H1 (cell line): Measurements from ENCODE around the gene METTL9. TPM values are rescaled to one million over a fixed set of nuclear protein-coding genes. Genes with fewer than 3 reads are reported as not detected.

Experiments
- CTCF ChIA-PET: fragments of 300-600 bp; sonication (Branson Sonifier 250); formaldehyde crosslinking; loops from one replicate; lab custom pipeline; 2021; ENCODE audit not compliant: partially characterized antibody; lab: Charles Lee
- POLR2A ChIA-PET: fragments of 300-600 bp; sonication (Branson Sonifier 250); formaldehyde crosslinking; loops from one replicate; lab custom pipeline; 2021; ENCODE audit warnings: inconsistent platforms; ENCODE audit not compliant: partially characterized antibody; lab: Charles Lee
- DNase-seq, 2 experiments: peaks; one replicate each; pipeline versions ENCODE4 v3.0.0 to v3.0.0-alpha.2; 2010 to 2022; ENCODE audit warnings: low spot score in 2 of 2, low read depth in 1 of 2, mixed read lengths in 1 of 2
- FAIRE-seq: peaks from 2 replicates; lab custom pipeline; 2011; peaks lifted over from hg19 to GRCh38; lab: Jason Lieb, UNC
- H2AFZ ChIP-seq: 2 replicates; pipeline ENCODE4 v1.8.1; 2012; ENCODE audit warnings: low read length, inconsistent platforms
- H2AK5ac ChIP-seq: 2 replicates; pipeline ENCODE4 v1.6.1; 2013; ENCODE audit warnings: low read depth, low read length
- H2BK120ac ChIP-seq: replicated peaks from 2 replicates; pipeline ENCODE3; 2013; ENCODE audit warnings: low read depth, low read length, inconsistent platforms
- H2BK12ac ChIP-seq: 2 replicates; pipeline ENCODE4 v1.6.1; 2013; ENCODE audit warnings: low read depth, low read length
- H2BK15ac ChIP-seq: 2 replicates; pipeline ENCODE4 v1.6.1; 2013; ENCODE audit warnings: low read length
- H2BK20ac ChIP-seq: 2 replicates; pipeline ENCODE4 v1.6.1; 2013; ENCODE audit warnings: low read length
- H2BK5ac ChIP-seq: 2 replicates; pipeline ENCODE4 v1.6.1; 2013; ENCODE audit warnings: low read depth, low read length
- H3K14ac ChIP-seq: 2 replicates; pipeline ENCODE4 v1.6.1; 2013; ENCODE audit warnings: inconsistent platforms; ENCODE audit not compliant: insufficient read length
- H3K18ac ChIP-seq: 2 replicates; pipeline ENCODE4 v1.6.1; 2013; ENCODE audit warnings: low read length; ENCODE audit errors: extremely low read depth
- H3K23ac ChIP-seq: 2 replicates; pipeline ENCODE4 v1.6.1; 2013; ENCODE audit warnings: inconsistent platforms; ENCODE audit not compliant: insufficient read length
- H3K23me2 ChIP-seq: 2 replicates; pipeline ENCODE4 v1.6.1; 2013; ENCODE audit warnings: low read depth, low read length
- H3K27ac ChIP-seq: 2 replicates; pipeline ENCODE4 v1.6.1; 2011; ENCODE audit warnings: low read depth, low read length, inconsistent platforms
- H3K27me3 ChIP-seq, 4 experiments: replicated peaks in 1 of 4; 1 replicate in 1 of 4; 2 replicates in 3 of 4; pipeline versions ENCODE4 v1.6.1 to v1.8.1; 2011 to 2013; ENCODE audit warnings: low read length in 3 of 4, mild to moderate bottlenecking in 3 of 4, inconsistent platforms in 2 of 4, mixed read lengths in 2 of 4, moderate library complexity in 1 of 4; ENCODE audit not compliant: control insufficient read depth in 3 of 4, insufficient read depth in 3 of 4; ENCODE audit errors: extremely low read depth in 1 of 4
- H3K36me3 ChIP-seq, 4 experiments: 2 replicates each; pipeline versions ENCODE4 v1.6.1 to v1.8.1; 2011 to 2013; ENCODE audit warnings: mild to moderate bottlenecking in 4 of 4, low read length in 3 of 4, moderate library complexity in 2 of 4, control low read depth in 1 of 4, inconsistent platforms in 1 of 4; ENCODE audit not compliant: insufficient read depth in 4 of 4, control insufficient read depth in 2 of 4
- H3K4ac ChIP-seq: replicated peaks from 2 replicates; pipeline ENCODE3; 2013; ENCODE audit warnings: low read length, low read depth, mixed read lengths, inconsistent platforms; ENCODE audit not compliant: insufficient read length
- H3K4me1 ChIP-seq, 4 experiments: replicated peaks in 1 of 4; 1 replicate in 1 of 4; 2 replicates in 3 of 4; pipeline versions ENCODE4 v1.6.1 to v1.8.1; 2011 to 2013; ENCODE audit warnings: low read length in 3 of 4, inconsistent platforms in 2 of 4, mixed read lengths in 1 of 4; ENCODE audit not compliant: insufficient read depth in 4 of 4, control insufficient read depth in 3 of 4
- H3K4me2 ChIP-seq, 2 experiments: 2 replicates each; pipeline versions ENCODE4 v1.6.1 to v1.8.1; 2011 to 2013; ENCODE audit warnings: low read depth in 2 of 2, low read length in 2 of 2, control low read depth in 1 of 2, inconsistent platforms in 1 of 2, mild to moderate bottlenecking in 1 of 2; ENCODE audit not compliant: insufficient read depth in 1 of 2
- H3K4me3 ChIP-seq, 4 experiments: fragments of 200-600, 300-600 bp in 1 of 4; sonication (generic), shearing (Covaris generic), sonication (Bioruptor Twin) in 1 of 4; 2 replicates each; pipeline versions ENCODE4 v1.5.1 to v1.8.1; 2011 to 2016; ENCODE audit warnings: low read length in 4 of 4, low read depth in 3 of 4, control low read depth in 2 of 4, inconsistent platforms in 2 of 4, mild to moderate bottlenecking in 2 of 4, mixed read lengths in 1 of 4, moderate library complexity in 1 of 4; ENCODE audit not compliant: insufficient read depth in 2 of 4; ENCODE audit errors: extremely low read depth in 1 of 4
- H3K56ac ChIP-seq: replicated peaks from 2 replicates; pipeline ENCODE3; 2013; ENCODE audit warnings: low read depth, mild to moderate bottlenecking, mixed read lengths, low read length, inconsistent platforms; ENCODE audit not compliant: insufficient read length
- H3K79me1 ChIP-seq: 2 replicates; pipeline ENCODE4 v1.6.1; 2013; ENCODE audit warnings: low read depth, low read length, control low read depth
- H3K79me2 ChIP-seq, 2 experiments: 2 replicates each; pipeline versions ENCODE4 v1.6.1 to v1.8.1; 2012 to 2013; ENCODE audit warnings: low read length in 2 of 2, mild to moderate bottlenecking in 2 of 2, inconsistent platforms in 1 of 2; ENCODE audit not compliant: insufficient read depth in 2 of 2, control insufficient read depth in 1 of 2
- H3K9ac ChIP-seq, 4 experiments: replicated peaks in 1 of 4; 1 replicate in 1 of 4; 2 replicates in 3 of 4; pipeline versions ENCODE4 v1.6.1 to v1.8.1; 2011 to 2013; ENCODE audit warnings: low read depth in 3 of 4, low read length in 3 of 4, control low read depth in 2 of 4, mild to moderate bottlenecking in 2 of 4, moderate library complexity in 2 of 4, inconsistent platforms in 1 of 4; ENCODE audit errors: extremely low read depth in 1 of 4
- H3K9me3 ChIP-seq, 2 experiments: 2 replicates each; pipeline versions ENCODE4 v1.6.1 to v1.8.1; 2012 to 2013; ENCODE audit warnings: mild to moderate bottlenecking in 2 of 2, moderate library complexity in 2 of 2, control low read depth in 1 of 2, inconsistent platforms in 1 of 2, low read depth in 1 of 2, low read length in 1 of 2, mixed read lengths in 1 of 2; ENCODE audit not compliant: insufficient read depth in 2 of 2
- H4K20me1 ChIP-seq, 2 experiments: replicated peaks in 1 of 2; 2 replicates each; pipeline versions ENCODE3 to v1.8.1; 2011 to 2013; ENCODE audit warnings: inconsistent platforms in 2 of 2, low read length in 2 of 2, mild to moderate bottlenecking in 1 of 2; ENCODE audit not compliant: insufficient read depth in 2 of 2, control insufficient read depth in 1 of 2
- H4K5ac ChIP-seq: 2 replicates; pipeline ENCODE4 v1.6.1; 2013; ENCODE audit warnings: low read length, low read depth, mixed read lengths, inconsistent platforms; ENCODE audit not compliant: insufficient read length
- H4K8ac ChIP-seq: 2 replicates; pipeline ENCODE4 v1.8.0; 2013; ENCODE audit warnings: mild to moderate bottlenecking, moderate library complexity, low read length, inconsistent platforms; ENCODE audit not compliant: insufficient read depth; ENCODE audit errors: extremely low read depth
- H4K91ac ChIP-seq: replicated peaks from 2 replicates; pipeline ENCODE3; 2013; ENCODE audit warnings: low read length, mixed read lengths, inconsistent platforms; ENCODE audit not compliant: insufficient read length
- ASH2L ChIP-seq: fragments of 200-600, 300-600 bp; sonication (generic); IDR thresholded peaks from one replicate; pipeline ENCODE4 v1.7.1; 2017; ENCODE audit warnings: low read length
- ATF3 ChIP-seq: IDR thresholded peaks from 2 replicates; pipeline ENCODE4 v1.6.1; 2011; ENCODE audit warnings: low read depth, mild to moderate bottlenecking, low read length; ENCODE audit not compliant: insufficient read depth
- CREB1 ChIP-seq: IDR thresholded peaks from 2 replicates; pipeline ENCODE4 v1.6.1; 2012; ENCODE audit warnings: inconsistent platforms
- HDAC2 ChIP-seq, 2 experiments: fragments of 300-600 bp in 1 of 2; sonication (generic) in 1 of 2; IDR thresholded peaks; 2 replicates each; pipeline ENCODE4 v1.6.1; 2011 to 2012; ENCODE audit warnings: low read depth in 2 of 2, low read length in 2 of 2, mild to moderate bottlenecking in 2 of 2, moderate library complexity in 2 of 2, borderline replicate concordance in 1 of 2, inconsistent platforms in 1 of 2
- KDM1A ChIP-seq: fragments of 200-600, 300-600 bp; sonication (generic); IDR thresholded peaks from 2 replicates; pipeline ENCODE4 v1.7.1; 2016; ENCODE audit warnings: mild to moderate bottlenecking, low read length, borderline replicate concordance
- MAFK ChIP-seq: IDR thresholded peaks from 2 replicates; pipeline ENCODE4 v1.6.1; 2012; ENCODE audit warnings: low read depth, mild to moderate bottlenecking, improper control_type of control experiment, low read length
- MAX ChIP-seq: IDR thresholded peaks from 2 replicates; pipeline ENCODE4 v1.6.1; 2012; ENCODE audit warnings: inconsistent platforms
- PHF8 ChIP-seq: fragments of 200-600 bp; sonication (generic); conservative IDR thresholded peaks from 2 replicates; pipeline ENCODE4 v1.7.1; 2012; ENCODE audit warnings: low read depth, mild to moderate bottlenecking, inconsistent platforms, low read length, moderate library complexity
- RFX5 ChIP-seq: IDR thresholded peaks from 2 replicates; pipeline ENCODE4 v1.6.1; 2011; ENCODE audit warnings: low read depth, low read length, improper control_type of control experiment, borderline replicate concordance
- SP2 ChIP-seq: IDR thresholded peaks from 2 replicates; pipeline ENCODE4 v1.6.1; 2012; ENCODE audit warnings: mild to moderate bottlenecking, low read length, inconsistent platforms
- SUZ12 ChIP-seq: fragments of 200-600 bp; sonication (generic); IDR thresholded peaks from 2 replicates; pipeline ENCODE4 v1.6.1; 2012; ENCODE audit warnings: mild to moderate bottlenecking, inconsistent platforms, low read length, moderate library complexity, mixed read lengths
- TEAD4 ChIP-seq: IDR thresholded peaks from 2 replicates; pipeline ENCODE4 v1.6.1; 2012; ENCODE audit warnings: low read depth, low read length, inconsistent platforms, mixed read lengths
- WGBS, 2 experiments: shearing (Covaris generic) in 1 of 2; methylation state at CpG; one replicate each; pipeline versions ENCODE4 v1.1.6 to v1.1.7; 2013 to 2015; ENCODE audit warnings: low lambda C conversion rate in 2 of 2, mixed read lengths in 2 of 2, inconsistent platforms in 1 of 2, low coverage in 1 of 2, missing lambda C conversion rate in 1 of 2; ENCODE audit not compliant: insufficient replicate concordance in 2 of 2, insufficient coverage in 1 of 2, insufficient read length in 1 of 2; ENCODE audit errors: extremely low coverage in 1 of 2, missing lambda C conversion rate in 1 of 2; 5-methylcytosine and 5-hydroxymethylcytosine counted together
- polyA plus RNA-seq, 7 experiments: library from polyadenylated mRNA; depleted of rRNA in 3 of 7; stranded (reverse) in 5 of 7; unstranded in 2 of 7; fragments of >200 nt in 5 of 7; fragments of 200-250 nt in 2 of 7; gene quantifications; 1 replicate in 5 of 7; 2 replicates in 1 of 7; 4 replicates in 1 of 7; pipeline versions ENCODE4 v1.2.1 to v1.2.3, GENCODE V29; 2011 to 2013; ENCODE audit warnings: missing spikeins in 2 of 7, mixed read lengths in 2 of 7
- total RNA-seq: library from RNA; stranded (reverse); fragmentation: NEBNext Ultra II Directional; extraction: Animal tissue kit (Norgen Biotek cat#: 25700); gene quantifications from 2 replicates; pipeline ENCODE4 v1.2.1, GENCODE V29; 2021

Gene METTL9
- total and polyA plus RNA-seq, 2 of the 8 experiments (the other 6 are each of a cell fraction or from before 2014, with no cell fraction given) = 45.4 to 112 TPM

GRCh38 chr16:21608639-21609328 lies 9.4 kb downstream of the METTL9 start:
- no peak overlapping the region for H2BK5ac ChIP-seq
- no peaks in the 10 kb centered on the region for H3K23me2 ChIP-seq
- no peak for FAIRE-seq
- H3K4ac ChIP-seq = no peak overlapping the region
- H2BK20ac ChIP-seq = no peak overlapping the region; the same call in 1 of the 2 replicates
- H2BK12ac ChIP-seq = no peak overlapping the region
- H3K23ac ChIP-seq = no peak overlapping the region
- no peak overlapping the region for H3K27ac ChIP-seq
- H4K91ac ChIP-seq = no peak overlapping the region
- POLR2A ChIA-PET = interaction anchor here (1.0 to 1.8 kb wide), 2 partner anchors 9 to 10 kb away, joined by 3 to 4 read pairs; partner anchors contain the start of gene METTL9
- H3K36me3 ChIP-seq = no peaks in the 10 kb centered on the region; a peak in 2 of 8 replicates
- no peaks in the 10 kb centered on the region for H3K27me3 ChIP-seq
- H3K9me3 ChIP-seq = no peaks in the 10 kb centered on the region
- WGBS, 2 experiments = 87% methylated on average over 3 of the region's 3 CpGs; no CpG with 5 or more reads in 1 of the 2 experiments
- no peak overlapping the region for H4K5ac ChIP-seq
- H2AFZ ChIP-seq = no peak overlapping the region
- no peak overlapping the region for H3K14ac ChIP-seq
- CTCF ChIA-PET = interaction anchor here (1.0 to 3.0 kb wide), 3 partner anchors 12 to 30 kb away, joined by 3 to 9 read pairs (median 3); no protein-coding TSS in a partner anchor
- H4K20me1 ChIP-seq = peaks cover 12 to 21% of the 10 kb centered on the region in 2 experiments
- no peak overlapping the region for H2AK5ac ChIP-seq
- H2BK15ac ChIP-seq = no peak overlapping the region
- H2BK120ac ChIP-seq = no peak overlapping the region
- H3K79me1 ChIP-seq = peaks cover 12% of the 10 kb centered on the region; the same call in 1 of the 2 replicates
- no peak overlapping the region for H3K9ac ChIP-seq
- H3K4me1 ChIP-seq = peaks cover 6 to 28% (median 11%) of the 10 kb centered on the region in 4 experiments; a peak in 6 of 7 replicates
- no peak for DNase-seq
- H3K79me2 ChIP-seq = peaks cover 19 to 98% of the 10 kb centered on the region in 2 experiments
- H3K18ac ChIP-seq = no peak overlapping the region
- no peak overlapping the region for H4K8ac ChIP-seq
- no peak overlapping the region for H3K56ac ChIP-seq
- no peak overlapping the region; a peak in 1 of 4 replicates for H3K4me2 ChIP-seq
- H3K4me3 ChIP-seq = no peak overlapping the region
- no peak for TF ChIP-seq KDM1A
- no peak for TF ChIP-seq ATF3
- TF ChIP-seq MAX = no peak
- TF ChIP-seq ASH2L = no peak
- TF ChIP-seq PHF8 = no peak
- TF ChIP-seq RFX5 = no peak
- no peak for TF ChIP-seq CREB1
- TF ChIP-seq HDAC2 (IDR thresholded peaks at IDR 0.05; ENCODE audit: borderline replicate concordance in 1 of 2, low read depth in 2 of 2, low read length in 2 of 2) = no peak
- no peak for TF ChIP-seq SP2
- no peak for TF ChIP-seq TEAD4
- no peak for TF ChIP-seq SUZ12
- TF ChIP-seq MAFK = no peak
